GM21737 (cell line): ENCODE measurements around the gene NAP1L1.
"Not testable (repeated sequence)": the region's sequence is repeated elsewhere in the genome, so short reads cannot be mapped to it uniquely, and the experiment has no call there.

Experiments
- ATAC-seq: cut with Tn5 transposase; IDR thresholded peaks from one replicate; pipeline ENCODE4 v1.9.1; 2021; ENCODE audit warnings: mild to moderate bottlenecking, moderate library complexity; ENCODE audit not compliant: unreplicated experiment

NAP1L1 gene

DNA sequence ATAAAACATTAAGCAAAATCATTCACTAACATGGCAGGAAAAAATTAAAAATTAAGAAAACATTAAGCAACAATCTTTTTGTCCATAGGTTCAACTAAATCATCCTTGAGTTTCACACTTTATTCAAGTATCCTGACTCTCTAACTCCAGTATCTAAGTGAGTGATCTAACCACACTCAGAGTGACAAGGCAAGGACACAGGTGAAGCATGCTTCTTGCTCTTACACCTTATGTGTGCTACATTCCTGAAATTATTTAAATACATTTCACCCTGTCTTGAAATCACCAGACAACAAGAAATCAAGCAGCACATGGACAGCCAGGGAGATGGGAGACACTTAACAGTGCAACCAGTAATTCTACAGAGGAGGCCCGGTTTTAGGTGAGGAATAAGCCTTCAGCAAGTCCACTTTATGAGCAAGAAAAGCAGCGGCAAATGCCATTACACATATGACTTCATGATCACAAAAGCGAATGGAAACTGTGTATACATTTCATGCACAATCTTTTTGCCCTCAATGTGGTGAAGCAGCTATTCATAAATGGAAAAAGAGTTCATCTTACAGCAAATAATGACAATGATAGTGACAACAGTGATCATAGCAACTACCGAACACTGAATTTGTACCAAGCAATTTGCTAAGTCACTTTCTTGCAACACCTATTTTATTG lies 90.3 kb downstream of the NAP1L1 start:
- no peak for ATAC-seq

DNA sequence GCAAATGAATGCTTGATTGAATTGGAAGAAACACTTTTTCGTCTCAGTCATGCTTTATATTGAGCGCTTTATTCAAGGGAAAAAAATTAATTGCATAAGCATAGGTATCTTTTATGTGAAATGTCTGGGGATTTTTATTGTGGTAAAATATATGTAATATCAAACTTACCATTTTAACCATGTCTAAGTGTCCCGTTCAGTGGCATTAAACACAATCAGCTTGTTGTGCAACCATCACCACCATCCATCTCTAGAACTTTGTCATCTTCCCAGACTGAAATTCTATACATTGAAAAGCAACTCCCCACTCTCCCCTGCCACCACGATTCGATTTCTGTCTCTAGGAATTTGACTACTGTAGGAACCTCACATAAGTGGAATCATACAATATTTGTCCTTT lies 92.7 kb downstream of the NAP1L1 start:
- no peak for ATAC-seq

DNA sequence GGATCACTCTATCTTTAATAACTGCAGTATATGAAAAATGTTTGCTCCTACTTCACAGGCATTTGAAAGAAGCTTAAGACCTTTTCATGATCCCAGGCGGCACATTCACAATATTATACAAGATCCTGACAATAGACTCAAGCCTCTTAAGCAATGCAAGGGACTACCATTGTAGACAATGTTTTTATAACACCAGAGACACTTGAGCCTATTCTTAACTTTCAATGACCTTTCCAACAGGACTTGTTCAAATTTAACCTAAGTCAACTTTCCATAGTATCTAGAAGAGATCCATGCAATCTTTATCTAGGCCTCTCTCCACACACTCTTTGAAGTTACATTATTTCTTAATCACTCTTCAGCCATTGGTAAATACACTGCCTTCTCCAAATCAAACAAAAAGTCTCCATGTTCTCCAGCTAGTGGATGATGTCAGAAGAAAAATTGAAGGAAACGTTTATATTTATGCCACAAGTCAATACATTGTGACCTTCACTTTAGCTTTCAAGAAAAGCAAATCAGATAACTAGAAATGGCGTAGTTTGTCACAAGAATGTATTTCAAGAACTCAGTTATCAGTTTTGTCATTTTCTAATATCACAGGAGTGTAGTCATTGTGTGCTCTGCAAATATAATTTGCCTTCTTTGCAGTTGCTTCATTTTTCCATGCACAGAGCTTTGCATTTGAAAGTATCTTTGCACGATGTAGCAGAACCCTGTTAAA lies 94.1 kb downstream of the NAP1L1 start:
- ATAC-seq = no peak

DNA sequence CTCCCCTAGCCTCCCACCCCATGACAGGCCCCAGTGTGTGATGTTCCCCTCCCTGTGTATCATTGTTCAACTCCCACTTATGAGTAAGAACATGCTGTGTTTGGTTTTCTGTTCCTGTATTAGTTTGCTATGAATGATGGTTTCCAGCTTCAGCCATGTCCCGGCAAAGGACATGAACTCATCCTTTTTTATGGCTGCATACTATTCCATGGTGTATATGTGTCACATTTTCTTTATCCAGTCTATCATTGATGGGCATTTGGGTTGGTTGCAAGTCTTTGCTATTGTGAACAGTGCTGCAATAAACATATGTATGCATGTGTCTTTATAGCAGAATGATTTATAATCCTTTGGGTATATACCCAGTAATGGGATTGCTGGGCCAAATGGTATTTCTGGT lies 96.8 kb downstream of the NAP1L1 start:
- ATAC-seq = not testable (repeated sequence)
